K562 (cell line): ENCODE results near the gene ADAM22.

Source experiments
- CCAR2 ChIP-seq: fragments of 200-400 bp; formaldehyde crosslinking; IDR thresholded peaks from 2 replicates; pipeline ENCODE4 v1.6.1; 2017; ENCODE audit warnings: mild to moderate bottlenecking, low read depth, low read length
- DNMT1 ChIP-seq: fragments of 450-650 bp; IDR thresholded peaks from 2 replicates; pipeline ENCODE4 v1.6.1; 2016; ENCODE audit warnings: antibody characterized with exemption, mild to moderate bottlenecking
- EP300 ChIP-seq: IDR thresholded peaks from 2 replicates; pipeline ENCODE4 v1.6.1; 2012; ENCODE audit warnings: low read length, improper control_type of control experiment
- HDAC6 ChIP-seq: IDR thresholded peaks from 2 replicates; pipeline ENCODE4 v1.6.1; 2012; ENCODE audit warnings: low read depth, mild to moderate bottlenecking, control low read depth, inconsistent platforms, low read length, moderate library complexity
- JUND ChIP-seq, 2 experiments: IDR thresholded peaks; 2 replicates in 1 of 2; 3 replicates in 1 of 2; pipeline ENCODE4 v1.6.1; 2011; ENCODE audit warnings: borderline replicate concordance in 2 of 2, low read depth in 2 of 2, low read length in 2 of 2, improper control_type of control experiment in 1 of 2, missing biosample characterization in 1 of 2, missing genetic modification characterization in 1 of 2, missing genetic modification reagents in 1 of 2
- MYNN ChIP-seq, 2 experiments: sonication (generic); formaldehyde crosslinking in 1 of 2; IDR thresholded peaks; 2 replicates each; pipeline versions ENCODE4 v1.5.0 to v1.6.1; 2016 to 2020; ENCODE audit warnings: antibody characterized with exemption in 1 of 2, missing genetic modification reagents in 1 of 2
- NFE2L1 ChIP-seq: fragments of 450-650 bp; IDR thresholded peaks from 2 replicates; pipeline ENCODE4 v1.6.1; 2016; ENCODE audit warnings: missing genetic modification characterization, low read depth, mild to moderate bottlenecking, missing compliant biosample characterization, moderate library complexity, borderline replicate concordance
- POLR2AphosphoS5 ChIP-seq: IDR thresholded peaks from 2 replicates; pipeline ENCODE4 v1.6.1; 2011; ENCODE audit warnings: mild to moderate bottlenecking, low read depth, low read length, moderate library complexity; ENCODE audit not compliant: control insufficient read depth, insufficient read depth
- SRSF1 ChIP-seq: fragments of 200-400 bp; formaldehyde crosslinking; IDR thresholded peaks from 2 replicates; pipeline ENCODE4 v1.6.1; 2017; ENCODE audit warnings: mild to moderate bottlenecking, low read depth, low read length, moderate library complexity
- ZNF23 ChIP-seq: fragments of 250-450 bp; sonication (Bioruptor Pico); IDR thresholded peaks from 2 replicates; pipeline ENCODE4 v1.4.0; 2020; ENCODE audit warnings: mild to moderate bottlenecking
- TF ChIP-seq, protein P1 (sequence below), 2 experiments: fragments of 450-650 bp; IDR thresholded peaks; 2 replicates each; pipeline ENCODE4 v1.6.1; 2018; ENCODE audit warnings: mild to moderate bottlenecking in 2 of 2, low read depth in 1 of 2; ENCODE audit not compliant: partially characterized antibody in 2 of 2
- TF ChIP-seq, protein P2 (sequence below): sonication (generic); formaldehyde crosslinking; IDR thresholded peaks from 2 replicates; pipeline ENCODE4 v1.9.0; 2022; ENCODE audit warnings: mild to moderate bottlenecking, missing genetic modification reagents
- TF ChIP-seq, protein P3 (sequence below), 2 experiments: fragments of 450-650 bp in 1 of 2; sonication (generic) in 1 of 2; formaldehyde crosslinking in 1 of 2; IDR thresholded peaks in 1 of 2; conservative IDR thresholded peaks in 1 of 2; 2 replicates each; pipeline versions ENCODE4 v1.6.1 to v1.8.1; 2016 to 2023; ENCODE audit warnings: mild to moderate bottlenecking in 2 of 2, moderate library complexity in 2 of 2, inconsistent platforms in 1 of 2, missing genetic modification reagents in 1 of 2

DNA sequence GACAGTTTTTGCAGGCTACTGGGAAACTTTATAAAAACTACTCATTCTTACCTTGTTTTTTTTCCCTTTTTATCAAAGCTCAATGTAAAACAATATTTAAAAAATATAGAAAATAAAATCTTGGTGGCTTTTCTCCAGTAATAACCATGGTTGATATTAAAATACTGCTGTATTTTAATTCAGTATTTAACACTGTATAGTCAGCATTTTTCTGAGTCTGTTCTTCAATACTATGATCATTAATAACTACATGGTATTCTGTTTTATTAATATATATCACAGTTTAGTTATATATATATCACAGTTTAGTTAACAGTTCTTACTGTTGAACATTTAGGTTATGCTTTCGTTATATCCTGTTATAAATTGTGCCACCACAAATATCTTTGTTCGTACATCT is 207.4 kb downstream of the ADAM22 start:
- no peak for TF ChIP-seq ZNF23 (CRISPR knock-in tag)
- TF ChIP-seq, protein P1, sequence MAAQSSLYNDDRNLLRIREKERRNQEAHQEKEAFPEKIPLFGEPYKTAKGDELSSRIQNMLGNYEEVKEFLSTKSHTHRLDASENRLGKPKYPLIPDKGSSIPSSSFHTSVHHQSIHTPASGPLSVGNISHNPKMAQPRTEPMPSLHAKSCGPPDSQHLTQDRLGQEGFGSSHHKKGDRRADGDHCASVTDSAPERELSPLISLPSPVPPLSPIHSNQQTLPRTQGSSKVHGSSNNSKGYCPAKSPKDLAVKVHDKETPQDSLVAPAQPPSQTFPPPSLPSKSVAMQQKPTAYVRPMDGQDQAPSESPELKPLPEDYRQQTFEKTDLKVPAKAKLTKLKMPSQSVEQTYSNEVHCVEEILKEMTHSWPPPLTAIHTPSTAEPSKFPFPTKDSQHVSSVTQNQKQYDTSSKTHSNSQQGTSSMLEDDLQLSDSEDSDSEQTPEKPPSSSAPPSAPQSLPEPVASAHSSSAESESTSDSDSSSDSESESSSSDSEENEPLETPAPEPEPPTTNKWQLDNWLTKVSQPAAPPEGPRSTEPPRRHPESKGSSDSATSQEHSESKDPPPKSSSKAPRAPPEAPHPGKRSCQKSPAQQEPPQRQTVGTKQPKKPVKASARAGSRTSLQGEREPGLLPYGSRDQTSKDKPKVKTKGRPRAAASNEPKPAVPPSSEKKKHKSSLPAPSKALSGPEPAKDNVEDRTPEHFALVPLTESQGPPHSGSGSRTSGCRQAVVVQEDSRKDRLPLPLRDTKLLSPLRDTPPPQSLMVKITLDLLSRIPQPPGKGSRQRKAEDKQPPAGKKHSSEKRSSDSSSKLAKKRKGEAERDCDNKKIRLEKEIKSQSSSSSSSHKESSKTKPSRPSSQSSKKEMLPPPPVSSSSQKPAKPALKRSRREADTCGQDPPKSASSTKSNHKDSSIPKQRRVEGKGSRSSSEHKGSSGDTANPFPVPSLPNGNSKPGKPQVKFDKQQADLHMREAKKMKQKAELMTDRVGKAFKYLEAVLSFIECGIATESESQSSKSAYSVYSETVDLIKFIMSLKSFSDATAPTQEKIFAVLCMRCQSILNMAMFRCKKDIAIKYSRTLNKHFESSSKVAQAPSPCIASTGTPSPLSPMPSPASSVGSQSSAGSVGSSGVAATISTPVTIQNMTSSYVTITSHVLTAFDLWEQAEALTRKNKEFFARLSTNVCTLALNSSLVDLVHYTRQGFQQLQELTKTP (IDR thresholded peaks at IDR 0.05; ENCODE audit: low read depth in 1 of 2, partially characterized antibody in 2 of 2): no peak
- no peak for TF ChIP-seq EP300
- TF ChIP-seq CCAR2: no peak
- no peak for TF ChIP-seq MYNN (IDR thresholded peaks at IDR 0.05)
- no peak for TF ChIP-seq MYNN (CRISPR knock-in tag; IDR thresholded peaks at IDR 0.05)
- TF ChIP-seq, protein P2, sequence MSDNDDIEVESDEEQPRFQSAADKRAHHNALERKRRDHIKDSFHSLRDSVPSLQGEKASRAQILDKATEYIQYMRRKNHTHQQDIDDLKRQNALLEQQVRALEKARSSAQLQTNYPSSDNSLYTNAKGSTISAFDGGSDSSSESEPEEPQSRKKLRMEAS (CRISPR knock-in tag): no peak
- TF ChIP-seq NFE2L1 (tag): no peak
- TF ChIP-seq JUND (IDR thresholded peaks at IDR 0.05; ENCODE audit: borderline replicate concordance, low read depth, low read length): no peak
- no peak for TF ChIP-seq JUND (tag; IDR thresholded peaks at IDR 0.05; ENCODE audit: borderline replicate concordance, low read depth, low read length)
- no peak for TF ChIP-seq SRSF1
- no peak for TF ChIP-seq POLR2AphosphoS5
- TF ChIP-seq, protein P3, sequence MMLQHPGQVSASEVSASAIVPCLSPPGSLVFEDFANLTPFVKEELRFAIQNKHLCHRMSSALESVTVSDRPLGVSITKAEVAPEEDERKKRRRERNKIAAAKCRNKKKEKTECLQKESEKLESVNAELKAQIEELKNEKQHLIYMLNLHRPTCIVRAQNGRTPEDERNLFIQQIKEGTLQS (IDR thresholded peaks at IDR 0.05): no peak
- TF ChIP-seq, protein P3 (CRISPR knock-in tag; conservative IDR thresholded peaks at IDR 0.05): no peak
- TF ChIP-seq DNMT1: no peak
- TF ChIP-seq HDAC6: no peak
